ENCODE measurements around the gene ARSB. TPM values are rescaled to one million over a fixed set of nuclear protein-coding genes. Genes with fewer than 3 reads are reported as not detected.

Gene ARSB
- total and polyA plus RNA-seq, 10 of the 15 experiments (the other 5 are each of a cell fraction or from before 2014, with no cell fraction given), result 1.2 to 8.2 (median 6.1) TPM

DNA sequence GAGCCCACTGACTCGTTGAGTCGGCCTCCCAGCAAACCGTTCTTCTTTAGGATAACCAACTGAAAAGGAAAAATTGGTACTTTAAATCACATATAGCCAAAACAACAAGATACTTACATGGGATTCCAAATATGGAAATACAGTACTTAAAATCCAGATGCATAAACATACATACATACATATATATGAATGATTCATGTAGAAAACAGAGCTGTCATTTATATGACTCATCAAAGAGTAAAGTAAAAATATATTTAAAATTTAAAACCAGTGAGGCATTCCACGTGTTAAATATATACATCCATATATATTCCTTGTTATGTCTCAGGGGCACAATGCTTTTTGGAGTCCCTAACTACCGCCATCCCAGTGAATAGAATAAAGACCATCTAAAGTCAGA, 47.7 kb upstream of the ARSB start (continued):
- TF ChIP-seq, protein P1, sequence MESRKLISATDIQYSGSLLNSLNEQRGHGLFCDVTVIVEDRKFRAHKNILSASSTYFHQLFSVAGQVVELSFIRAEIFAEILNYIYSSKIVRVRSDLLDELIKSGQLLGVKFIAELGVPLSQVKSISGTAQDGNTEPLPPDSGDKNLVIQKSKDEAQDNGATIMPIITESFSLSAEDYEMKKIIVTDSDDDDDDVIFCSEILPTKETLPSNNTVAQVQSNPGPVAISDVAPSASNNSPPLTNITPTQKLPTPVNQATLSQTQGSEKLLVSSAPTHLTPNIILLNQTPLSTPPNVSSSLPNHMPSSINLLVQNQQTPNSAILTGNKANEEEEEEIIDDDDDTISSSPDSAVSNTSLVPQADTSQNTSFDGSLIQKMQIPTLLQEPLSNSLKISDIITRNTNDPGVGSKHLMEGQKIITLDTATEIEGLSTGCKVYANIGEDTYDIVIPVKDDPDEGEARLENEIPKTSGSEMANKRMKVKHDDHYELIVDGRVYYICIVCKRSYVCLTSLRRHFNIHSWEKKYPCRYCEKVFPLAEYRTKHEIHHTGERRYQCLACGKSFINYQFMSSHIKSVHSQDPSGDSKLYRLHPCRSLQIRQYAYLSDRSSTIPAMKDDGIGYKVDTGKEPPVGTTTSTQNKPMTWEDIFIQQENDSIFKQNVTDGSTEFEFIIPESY (IDR thresholded peaks at IDR 0.05), result no peak
- TF ChIP-seq BCL3 (IDR thresholded peaks at IDR 0.05; ENCODE audit: borderline replicate concordance, insufficient read depth, low read depth, low read length, poor library complexity, severe bottlenecking) (no peak), HCFC1 (IDR thresholded peaks at IDR 0.05; ENCODE audit: low read length) (no peak), ZNF24 (IDR thresholded peaks at IDR 0.05) (no peak), SP1 (IDR thresholded peaks at IDR 0.05; ENCODE audit: low read depth, low read length) (no peak)

DNA sequence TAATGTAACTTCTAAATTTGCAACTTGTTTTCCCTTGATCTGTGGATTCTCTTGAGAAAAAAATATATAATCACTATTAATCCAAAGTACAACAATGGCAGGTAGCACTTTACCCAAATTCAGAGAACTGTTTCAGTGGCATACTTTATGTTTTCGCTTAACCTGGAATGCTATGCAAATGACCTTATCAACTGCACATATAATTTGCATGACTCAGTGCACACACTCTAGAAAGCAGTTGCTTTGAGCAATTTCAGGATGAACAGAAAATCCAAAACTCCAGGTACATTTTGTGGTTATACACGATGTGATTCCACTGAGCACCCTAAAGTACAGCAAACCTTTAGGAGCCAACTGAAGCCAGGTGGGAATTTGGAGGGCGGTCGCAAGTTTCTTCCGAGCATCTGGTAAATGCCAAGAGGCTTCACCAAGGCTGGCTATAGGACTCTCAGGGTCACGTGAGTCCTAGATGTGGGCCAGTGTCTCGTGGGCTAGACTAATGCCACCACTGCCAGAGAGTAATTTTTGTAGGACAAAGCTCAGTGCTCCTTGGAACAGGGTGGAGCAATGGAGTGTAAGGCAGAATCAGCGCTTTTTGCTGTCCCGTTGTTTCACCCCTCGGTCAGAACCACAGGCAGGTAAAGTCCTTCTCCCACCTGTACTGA, 47.1 kb upstream of the ARSB start:
- in situ Hi-C loops (cut with MboI), result no loop called here
- no peak for ATAC-seq
- TF ChIP-seq IRF4 (IDR thresholded peaks at IDR 0.05; ENCODE audit: low read depth, low read length), result no peak
- TF ChIP-seq RELA (IDR thresholded peaks at IDR 0.05; ENCODE audit: borderline replicate concordance, partially characterized antibody), result no peak
- TF ChIP-seq BRCA1 (IDR thresholded peaks at IDR 0.05; ENCODE audit: low read depth, low read length), result no peak
- no peak for TF ChIP-seq IKZF1 (conservative IDR thresholded peaks at IDR 0.05)
- no peak for TF ChIP-seq BCL3 (IDR thresholded peaks at IDR 0.05; ENCODE audit: borderline replicate concordance, insufficient read depth, low read depth, low read length, poor library complexity, severe bottlenecking)
- no peak for TF ChIP-seq NR2C1 (IDR thresholded peaks at IDR 0.05)
- TF ChIP-seq FOXM1 (IDR thresholded peaks at IDR 0.05; ENCODE audit: low read depth, low read length), result no peak
- TF ChIP-seq JUNB (IDR thresholded peaks at IDR 0.05), result no peak
- no peak for TF ChIP-seq HDAC2 (IDR thresholded peaks at IDR 0.05)
- no peak for TF ChIP-seq WRNIP1 (IDR thresholded peaks at IDR 0.05; ENCODE audit: borderline replicate concordance, low read depth, low read length)
- no peak for TF ChIP-seq ZBTB4 (CRISPR knock-in tag; IDR thresholded peaks at IDR 0.05)
- no peak for TF ChIP-seq SMAD5 (IDR thresholded peaks at IDR 0.05; ENCODE audit: low read depth)
- no peak for TF ChIP-seq ZSCAN29 (IDR thresholded peaks at IDR 0.05)

More for the DNA sequence above, 47.1 kb upstream of the ARSB start:
- no peak overlapping the region for H3K27ac ChIP-seq (ENCODE audit: control insufficient read depth, insufficient read depth)
- ChIA-PET POLR2A (no interaction called here), SMC1A (ENCODE audit: uncharacterized antibody, unreplicated experiment) (no interaction called here), CTCF (no interaction called here), RAD21 (ENCODE audit: unreplicated experiment) (no interaction called here)
- intact Hi-C loops (cut with micrococcal nuclease; ENCODE audit: unreplicated experiment), result no loop called here
- H3K79me2 ChIP-seq (ENCODE audit: control insufficient read depth, insufficient read depth, low read length), result no peaks in the 10 kb centered on the region
- no peaks in the 10 kb centered on the region for H3K36me3 ChIP-seq (ENCODE audit: control insufficient read depth in 2 of 2, insufficient read depth in 2 of 2, low read length in 1 of 2)
- WGBS (ENCODE audit: insufficient coverage, insufficient replicate concordance, low lambda C conversion rate, missing lambda C conversion rate), result 61% methylated on average over 10 of the region's 10 CpGs
- no peak overlapping the region for H2AFZ ChIP-seq (ENCODE audit: control insufficient read depth, low read depth, low read length)
- no peak for DNase-seq (ENCODE audit: low read depth, low spot score)
- H3K4me3 ChIP-seq, result no peak overlapping the region
- no peak overlapping the region for H3K4me2 ChIP-seq (ENCODE audit: control insufficient read depth, insufficient read depth)
- no peaks in the 10 kb centered on the region for H3K4me1 ChIP-seq (ENCODE audit: control insufficient read depth, insufficient read depth, low read length)
- H3K27me3 ChIP-seq (replicated peaks in 1 of 2; ENCODE audit: control insufficient read depth in 2 of 2, insufficient read depth in 2 of 2, low read length in 1 of 2), result no peaks in the 10 kb centered on the region; a peak in 1 of 4 replicates
- no TSS peak for BruUV-seq (replicated peaks)
- FAIRE-seq, result no peak
- no peak overlapping the region for H3K9ac ChIP-seq (ENCODE audit: control insufficient read depth, insufficient read depth, low read length)
- no peaks in the 10 kb centered on the region for H4K20me1 ChIP-seq (ENCODE audit: control insufficient read depth, insufficient read depth)
- no peaks in the 10 kb centered on the region; the same call in 2 of the 3 replicates for H3K9me3 ChIP-seq (replicated peaks; ENCODE audit: control insufficient read depth, insufficient read depth, low read length)

Measured in GM12878 (cell line).